Adrenal gland (tissue), 5 donors: Measurements from ENCODE around the gene ARIH1.

Experiments
- CTCF ChIP-seq, 6 experiments: fragments of 450-650 bp in 4 of 6; fragments of 200-600 bp in 2 of 6; sonication (generic) in 1 of 6; IDR thresholded peaks; 1 replicate in 5 of 6; 2 replicates in 1 of 6; pipeline versions ENCODE4 v1.5.1 to v1.8.0; 2016 to 2021; ENCODE audit warnings: antibody characterized with exemption in 6 of 6, mild to moderate bottlenecking in 2 of 6, moderate library complexity in 1 of 6
- POLR2A ChIP-seq, 2 donors: fragments of 450-650 bp; IDR thresholded peaks; one replicate each; pipeline ENCODE4 v1.6.1; 2017; ENCODE audit warnings: antibody characterized with exemption in 2 of 2, mild to moderate bottlenecking in 2 of 2, moderate library complexity in 1 of 2
- donor health status: DM: no; HTN: no; CAD: no.

- TF ChIP-seq CTCF (IDR thresholded peaks at IDR 0.05), result no peak
- TF ChIP-seq POLR2A (IDR thresholded peaks at IDR 0.05), result no peak
Observed at GRCh38 chr15:72437650-72438316, 36.3 kb upstream of the ARIH1 start.
